H9 (cell line): ENCODE measurements around the gene STK35. TPM values are rescaled to one million over a fixed set of nuclear protein-coding genes. Genes with fewer than 3 reads are reported as not detected.

Source experiments
- DNase-seq: peaks from one replicate; pipeline ENCODE4 v3.0.0-alpha.2; 2017
- H2AFZ ChIP-seq: one replicate; pipeline ENCODE4 v1.6.1; 2013; ENCODE audit warnings: mild to moderate bottlenecking, low read length, control low read depth, moderate library complexity
- H2AK5ac ChIP-seq: 2 replicates; pipeline ENCODE4 v1.6.1; 2013; ENCODE audit warnings: low read length, control low read depth, mixed read lengths; ENCODE audit not compliant: insufficient read length
- H2BK120ac ChIP-seq: one replicate; pipeline ENCODE4 v1.6.1; 2013; ENCODE audit warnings: low read depth, mild to moderate bottlenecking, low read length, control low read depth, inconsistent platforms; ENCODE audit not compliant: poor library complexity, severe bottlenecking
- H2BK12ac ChIP-seq: 2 replicates; pipeline ENCODE4 v1.6.1; 2013; ENCODE audit warnings: low read length, control low read depth, mixed read lengths, low read depth; ENCODE audit not compliant: insufficient read length
- H2BK15ac ChIP-seq: 2 replicates; pipeline ENCODE4 v1.6.1; 2013; ENCODE audit warnings: low read depth, low read length, control low read depth
- H2BK20ac ChIP-seq: one replicate; pipeline ENCODE4 v1.6.1; 2013; ENCODE audit warnings: low read depth, mild to moderate bottlenecking, low read length, control low read depth, inconsistent platforms; ENCODE audit not compliant: poor library complexity, severe bottlenecking
- H2BK5ac ChIP-seq: 2 replicates; pipeline ENCODE4 v1.6.1; 2013; ENCODE audit warnings: low read length, control low read depth, mixed read lengths; ENCODE audit not compliant: insufficient read length
- H3K14ac ChIP-seq: 2 replicates; pipeline ENCODE4 v1.6.1; 2013; ENCODE audit warnings: low read length, control low read depth; ENCODE audit not compliant: insufficient read depth
- H3K18ac ChIP-seq: 2 replicates; pipeline ENCODE4 v1.6.1; 2013; ENCODE audit warnings: low read depth, mild to moderate bottlenecking, mixed read lengths, low read length, control low read depth; ENCODE audit not compliant: insufficient read length
- H3K23ac ChIP-seq: 2 replicates; pipeline ENCODE4 v1.6.1; 2013; ENCODE audit warnings: low read length, control low read depth, mixed read lengths, low read depth; ENCODE audit not compliant: insufficient read length
- H3K23me2 ChIP-seq: 2 replicates; pipeline ENCODE4 v1.6.1; 2013; ENCODE audit warnings: low read depth, mild to moderate bottlenecking, mixed read lengths, low read length, control low read depth; ENCODE audit not compliant: insufficient read length, poor library complexity, severe bottlenecking
- H3K27ac ChIP-seq: 2 replicates; pipeline ENCODE4 v1.5.1; 2013; ENCODE audit warnings: low read length, control low read depth, mixed read lengths, low read depth; ENCODE audit not compliant: insufficient read length
- H3K27me3 ChIP-seq: 2 replicates; pipeline ENCODE4 v1.6.1; 2013; ENCODE audit warnings: low read length, control low read depth, inconsistent platforms; ENCODE audit not compliant: insufficient read depth
- H3K4ac ChIP-seq: 2 replicates; pipeline ENCODE4 v1.6.1; 2013; ENCODE audit warnings: low read depth, mild to moderate bottlenecking, control low read depth, inconsistent platforms, low read length, moderate library complexity
- H3K4me1 ChIP-seq: 2 replicates; pipeline ENCODE4 v1.6.1; 2013; ENCODE audit warnings: low read length, control low read depth, inconsistent platforms; ENCODE audit not compliant: insufficient read depth
- H3K4me2 ChIP-seq: 2 replicates; pipeline ENCODE4 v1.6.1; 2013; ENCODE audit warnings: low read length, control low read depth, mixed read lengths; ENCODE audit not compliant: insufficient read length, insufficient read depth
- H3K56ac ChIP-seq: 2 replicates; pipeline ENCODE4 v1.6.1; 2013; ENCODE audit warnings: low read depth, mild to moderate bottlenecking, mixed read lengths, low read length, control low read depth; ENCODE audit not compliant: insufficient read length
- H3K79me1 ChIP-seq: 2 replicates; pipeline ENCODE4 v1.6.1; 2013; ENCODE audit warnings: low read depth, mild to moderate bottlenecking, moderate library complexity, low read length, control low read depth, inconsistent platforms; ENCODE audit not compliant: insufficient read depth, poor library complexity, severe bottlenecking
- H3K79me2 ChIP-seq: 2 replicates; pipeline ENCODE4 v1.6.1; 2013; ENCODE audit warnings: low read length, control low read depth, inconsistent platforms; ENCODE audit not compliant: insufficient read depth
- H3K9ac ChIP-seq: 2 replicates; pipeline ENCODE4 v1.6.1; 2013; ENCODE audit warnings: low read length, control low read depth, mixed read lengths; ENCODE audit not compliant: insufficient read length; ENCODE audit errors: extremely low read depth
- H3K9me3 ChIP-seq: one replicate; pipeline ENCODE4 v1.6.1; 2013; ENCODE audit warnings: low read depth, low read length, inconsistent platforms; ENCODE audit not compliant: control insufficient read depth
- H3T11ph ChIP-seq: one replicate; pipeline ENCODE4 v1.6.1; 2013; ENCODE audit warnings: mild to moderate bottlenecking, low read length, control low read depth, inconsistent platforms
- H4K20me1 ChIP-seq: one replicate; pipeline ENCODE4 v1.6.1; 2013; ENCODE audit not compliant: control insufficient read depth, insufficient read length, insufficient read depth
- H4K5ac ChIP-seq: 2 replicates; pipeline ENCODE4 v1.6.1; 2013; ENCODE audit warnings: low read depth, mild to moderate bottlenecking, mixed read lengths, low read length, control low read depth; ENCODE audit not compliant: insufficient read length
- H4K8ac ChIP-seq: replicated peaks from 2 replicates; pipeline ENCODE4 v1.6.1; 2013; ENCODE audit warnings: low read length, control low read depth, mixed read lengths, low read depth; ENCODE audit not compliant: insufficient read length
- H4K91ac ChIP-seq: 2 replicates; pipeline ENCODE4 v1.6.1; 2013; ENCODE audit warnings: low read depth, mild to moderate bottlenecking, moderate library complexity, mixed read lengths, low read length, control low read depth; ENCODE audit not compliant: insufficient read length
- H3K27ac Mint-ChIP-seq, 3 experiments: 2 replicates in 2 of 3; 3 replicates in 1 of 3; pipeline ENCODE4 v1.8.0; 2020 to 2021; ENCODE audit warnings: mixed read lengths in 3 of 3, mild to moderate bottlenecking in 1 of 3, moderate library complexity in 1 of 3
- H3K27me3 Mint-ChIP-seq: 2 replicates; pipeline ENCODE4 v1.8.0; 2021; ENCODE audit warnings: low read depth, mild to moderate bottlenecking, moderate library complexity, mixed read lengths
- H3K36me3 Mint-ChIP-seq, 3 experiments: 2 replicates in 2 of 3; 3 replicates in 1 of 3; pipeline ENCODE4 v1.8.0; 2020 to 2021; ENCODE audit warnings: low read depth in 3 of 3, mixed read lengths in 3 of 3; ENCODE audit not compliant: insufficient read depth in 1 of 3
- H3K4me1 Mint-ChIP-seq, 2 experiments: 2 replicates each; pipeline ENCODE4 v1.8.0; 2020; ENCODE audit warnings: mixed read lengths in 2 of 2
- H3K4me3 Mint-ChIP-seq, 2 experiments: 2 replicates in 1 of 2; 3 replicates in 1 of 2; pipeline ENCODE4 v1.8.0; 2020 to 2021; ENCODE audit warnings: mild to moderate bottlenecking in 2 of 2, mixed read lengths in 2 of 2, moderate library complexity in 1 of 2
- H3K9me3 Mint-ChIP-seq, 2 experiments: 2 replicates in 1 of 2; 3 replicates in 1 of 2; pipeline ENCODE4 v1.8.0; 2020; ENCODE audit warnings: mild to moderate bottlenecking in 2 of 2, mixed read lengths in 2 of 2, moderate library complexity in 1 of 2
- CTCF ChIP-seq: fragments of 200-600 bp; sonication (generic); conservative IDR thresholded peaks from 3 replicates; pipeline ENCODE4 v1.8.0; 2021; ENCODE audit warnings: antibody characterized with exemption, mild to moderate bottlenecking
- WGBS: extraction: QIAGEN DNeasy Blood & Tissue Kit; methylation state at CpG from one replicate; pipeline ENCODE4 v1.1.7; 2013; ENCODE audit warnings: missing lambda C conversion rate, low lambda C conversion rate, mixed read lengths; ENCODE audit not compliant: insufficient read length; ENCODE audit errors: extremely low coverage; 5-methylcytosine and 5-hydroxymethylcytosine counted together
- total RNA-seq: library from RNA; stranded (reverse); gene quantifications from 2 replicates; pipeline ENCODE4 v1.2.1, GENCODE V29; 2021

The STK35 gene
- total RNA-seq, 1 experiment from 2014 or later = 66.2 TPM

GRCh38 chr20:2172305-2173175 is 70.9 kb downstream of the STK35 start:
- Histone ChIP-seq H3T11ph (no peak overlapping the region), H3K4me1 (no peaks in the 10 kb centered on the region), H2AK5ac (no peak overlapping the region), H2BK12ac (no peak overlapping the region), H2AFZ (no peak overlapping the region), H3K79me1 (no peaks in the 10 kb centered on the region), H3K27me3 (no peaks in the 10 kb centered on the region), H4K20me1 (no peaks in the 10 kb centered on the region), H3K4me2 (peak overlapping the region; percentile 37), H3K9ac (no peak overlapping the region), H3K23ac (no peak overlapping the region), H3K9me3 (no peaks in the 10 kb centered on the region), H3K4ac (no peak overlapping the region), H2BK20ac (no peak overlapping the region), H3K56ac (no peak overlapping the region), H3K27ac (no peak overlapping the region), H3K79me2 (no peaks in the 10 kb centered on the region), H2BK15ac (no peak overlapping the region), H3K23me2 (no peaks in the 10 kb centered on the region), H4K8ac (no peak overlapping the region), H2BK120ac (no peak overlapping the region), H4K5ac (no peak overlapping the region), H3K18ac (no peak overlapping the region), H3K14ac (no peak overlapping the region), H4K91ac (no peak overlapping the region), H2BK5ac (no peak overlapping the region)
- Mint-ChIP-seq H3K9me3 (no peaks in the 10 kb centered on the region), H3K27ac (no peak overlapping the region), H3K27me3 (peaks cover 18% of the 10 kb centered on the region), H3K4me3 (peak overlapping the region; percentile 40 to 60; a peak in 4 of 5 replicates), H3K4me1 (peaks cover 3% of the 10 kb centered on the region in 2 experiments), H3K36me3 (no peaks in the 10 kb centered on the region)
- peak; percentile 73 for DNase-seq
- no CpG with 5 or more reads among the region's 17 CpGs for WGBS
- TF ChIP-seq CTCF = peak; percentile 93
